Liver (tissue), 3 donors: ENCODE results near the gene AMY2B.
"Not testable (repeated sequence)": the region's sequence is repeated elsewhere in the genome, so short reads cannot be mapped to it uniquely, and the experiment has no call there.

Source experiments
- FOXA2 ChIP-seq: IDR thresholded peaks from 2 replicates; pipeline ENCODE4 v1.6.1; 2016; ENCODE audit warnings: antibody characterized with exemption
- GABPA ChIP-seq, 2 donors: IDR thresholded peaks in 1 of 2; conservative IDR thresholded peaks in 1 of 2; 2 replicates each; pipeline ENCODE4 v1.6.1; 2016; ENCODE audit warnings: antibody characterized with exemption in 2 of 2, mild to moderate bottlenecking in 1 of 2, moderate library complexity in 1 of 2
- HNF4G ChIP-seq: IDR thresholded peaks from 2 replicates; pipeline ENCODE4 v1.6.1; 2016; ENCODE audit warnings: antibody characterized with exemption
- JUND ChIP-seq, 2 donors: IDR thresholded peaks; 2 replicates each; pipeline ENCODE4 v1.6.1; 2016; ENCODE audit warnings: antibody characterized with exemption in 2 of 2
- NR2F2 ChIP-seq: IDR thresholded peaks from 2 replicates; pipeline ENCODE4 v1.6.1; 2016; ENCODE audit warnings: antibody characterized with exemption
- RAD21 ChIP-seq, 2 donors: IDR thresholded peaks; 2 replicates each; pipeline ENCODE4 v1.6.1; 2016; ENCODE audit warnings: antibody characterized with exemption in 2 of 2, mild to moderate bottlenecking in 2 of 2
- RXRA ChIP-seq, 2 donors: IDR thresholded peaks; 2 replicates each; pipeline ENCODE4 v1.6.1; 2017 to 2018; ENCODE audit warnings: antibody characterized with exemption in 2 of 2, mild to moderate bottlenecking in 1 of 2
- SP1 ChIP-seq: IDR thresholded peaks from 2 replicates; pipeline ENCODE4 v1.6.1; 2018; ENCODE audit warnings: antibody characterized with exemption, mild to moderate bottlenecking
- TAF1 ChIP-seq: conservative IDR thresholded peaks from 2 replicates; pipeline ENCODE4 v1.6.1; 2016; ENCODE audit warnings: antibody characterized with exemption, mild to moderate bottlenecking
- TF ChIP-seq, protein P1 (sequence below): fragments of 150-350 bp; IDR thresholded peaks from 2 replicates; pipeline ENCODE4 v1.5.1; 2017; ENCODE audit warnings: improper control_type of control experiment, low read depth, low read length; ENCODE audit not compliant: missing input control
- TF ChIP-seq, protein P2 (sequence below): IDR thresholded peaks from 2 replicates; pipeline ENCODE4 v1.6.1; 2016; ENCODE audit warnings: antibody characterized with exemption, mild to moderate bottlenecking
- TF ChIP-seq, protein P3 (sequence below): IDR thresholded peaks from 2 replicates; pipeline ENCODE4 v1.6.1; 2016; ENCODE audit warnings: antibody characterized with exemption
- TF ChIP-seq, protein P4 (sequence below): IDR thresholded peaks from 2 replicates; pipeline ENCODE4 v1.6.1; 2016; ENCODE audit warnings: antibody characterized with exemption
- TF ChIP-seq, protein P5 (sequence below): IDR thresholded peaks from 2 replicates; pipeline ENCODE4 v1.6.1; 2016; ENCODE audit warnings: antibody characterized with exemption
- donor health status: healthy.
- donor health status: healthy.

DNA sequence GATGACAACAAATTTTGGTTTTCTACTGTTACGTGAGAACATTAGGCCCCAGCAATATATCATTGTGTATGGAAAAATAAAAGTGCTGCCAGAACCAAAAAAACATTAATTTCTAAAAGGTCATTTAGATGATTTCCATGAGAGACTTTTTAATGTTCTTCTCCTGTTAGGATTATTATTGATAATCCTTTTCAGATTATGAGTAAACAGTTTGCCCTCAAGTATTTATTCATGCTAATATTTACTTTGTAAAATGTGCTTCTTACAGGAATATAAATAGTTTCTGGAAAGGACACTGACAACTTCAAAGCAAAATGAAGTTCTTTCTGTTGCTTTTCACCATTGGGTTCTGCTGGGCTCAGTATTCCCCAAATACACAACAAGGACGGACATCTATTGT, at the start of gene AMY2B:
- TF ChIP-seq RAD21 (IDR thresholded peaks at IDR 0.05); JUND (IDR thresholded peaks at IDR 0.05); TAF1; SP1; GABPA (IDR thresholded peaks at IDR 0.05 in 1 of 2, conservative IDR thresholded peaks at IDR 0.05 in 1 of 2); RXRA (IDR thresholded peaks at IDR 0.05); FOXA2; NR2F2; HNF4G: not testable (repeated sequence)
- TF ChIP-seq, protein P1, sequence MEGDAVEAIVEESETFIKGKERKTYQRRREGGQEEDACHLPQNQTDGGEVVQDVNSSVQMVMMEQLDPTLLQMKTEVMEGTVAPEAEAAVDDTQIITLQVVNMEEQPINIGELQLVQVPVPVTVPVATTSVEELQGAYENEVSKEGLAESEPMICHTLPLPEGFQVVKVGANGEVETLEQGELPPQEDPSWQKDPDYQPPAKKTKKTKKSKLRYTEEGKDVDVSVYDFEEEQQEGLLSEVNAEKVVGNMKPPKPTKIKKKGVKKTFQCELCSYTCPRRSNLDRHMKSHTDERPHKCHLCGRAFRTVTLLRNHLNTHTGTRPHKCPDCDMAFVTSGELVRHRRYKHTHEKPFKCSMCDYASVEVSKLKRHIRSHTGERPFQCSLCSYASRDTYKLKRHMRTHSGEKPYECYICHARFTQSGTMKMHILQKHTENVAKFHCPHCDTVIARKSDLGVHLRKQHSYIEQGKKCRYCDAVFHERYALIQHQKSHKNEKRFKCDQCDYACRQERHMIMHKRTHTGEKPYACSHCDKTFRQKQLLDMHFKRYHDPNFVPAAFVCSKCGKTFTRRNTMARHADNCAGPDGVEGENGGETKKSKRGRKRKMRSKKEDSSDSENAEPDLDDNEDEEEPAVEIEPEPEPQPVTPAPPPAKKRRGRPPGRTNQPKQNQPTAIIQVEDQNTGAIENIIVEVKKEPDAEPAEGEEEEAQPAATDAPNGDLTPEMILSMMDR: not testable (repeated sequence)
- TF ChIP-seq, protein P2, sequence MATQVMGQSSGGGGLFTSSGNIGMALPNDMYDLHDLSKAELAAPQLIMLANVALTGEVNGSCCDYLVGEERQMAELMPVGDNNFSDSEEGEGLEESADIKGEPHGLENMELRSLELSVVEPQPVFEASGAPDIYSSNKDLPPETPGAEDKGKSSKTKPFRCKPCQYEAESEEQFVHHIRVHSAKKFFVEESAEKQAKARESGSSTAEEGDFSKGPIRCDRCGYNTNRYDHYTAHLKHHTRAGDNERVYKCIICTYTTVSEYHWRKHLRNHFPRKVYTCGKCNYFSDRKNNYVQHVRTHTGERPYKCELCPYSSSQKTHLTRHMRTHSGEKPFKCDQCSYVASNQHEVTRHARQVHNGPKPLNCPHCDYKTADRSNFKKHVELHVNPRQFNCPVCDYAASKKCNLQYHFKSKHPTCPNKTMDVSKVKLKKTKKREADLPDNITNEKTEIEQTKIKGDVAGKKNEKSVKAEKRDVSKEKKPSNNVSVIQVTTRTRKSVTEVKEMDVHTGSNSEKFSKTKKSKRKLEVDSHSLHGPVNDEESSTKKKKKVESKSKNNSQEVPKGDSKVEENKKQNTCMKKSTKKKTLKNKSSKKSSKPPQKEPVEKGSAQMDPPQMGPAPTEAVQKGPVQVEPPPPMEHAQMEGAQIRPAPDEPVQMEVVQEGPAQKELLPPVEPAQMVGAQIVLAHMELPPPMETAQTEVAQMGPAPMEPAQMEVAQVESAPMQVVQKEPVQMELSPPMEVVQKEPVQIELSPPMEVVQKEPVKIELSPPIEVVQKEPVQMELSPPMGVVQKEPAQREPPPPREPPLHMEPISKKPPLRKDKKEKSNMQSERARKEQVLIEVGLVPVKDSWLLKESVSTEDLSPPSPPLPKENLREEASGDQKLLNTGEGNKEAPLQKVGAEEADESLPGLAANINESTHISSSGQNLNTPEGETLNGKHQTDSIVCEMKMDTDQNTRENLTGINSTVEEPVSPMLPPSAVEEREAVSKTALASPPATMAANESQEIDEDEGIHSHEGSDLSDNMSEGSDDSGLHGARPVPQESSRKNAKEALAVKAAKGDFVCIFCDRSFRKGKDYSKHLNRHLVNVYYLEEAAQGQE: not testable (repeated sequence)
- TF ChIP-seq, protein P3, sequence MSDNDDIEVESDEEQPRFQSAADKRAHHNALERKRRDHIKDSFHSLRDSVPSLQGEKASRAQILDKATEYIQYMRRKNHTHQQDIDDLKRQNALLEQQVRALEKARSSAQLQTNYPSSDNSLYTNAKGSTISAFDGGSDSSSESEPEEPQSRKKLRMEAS: not testable (repeated sequence)
- TF ChIP-seq, protein P4, sequence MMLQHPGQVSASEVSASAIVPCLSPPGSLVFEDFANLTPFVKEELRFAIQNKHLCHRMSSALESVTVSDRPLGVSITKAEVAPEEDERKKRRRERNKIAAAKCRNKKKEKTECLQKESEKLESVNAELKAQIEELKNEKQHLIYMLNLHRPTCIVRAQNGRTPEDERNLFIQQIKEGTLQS: not testable (repeated sequence)
- TF ChIP-seq, protein P5, sequence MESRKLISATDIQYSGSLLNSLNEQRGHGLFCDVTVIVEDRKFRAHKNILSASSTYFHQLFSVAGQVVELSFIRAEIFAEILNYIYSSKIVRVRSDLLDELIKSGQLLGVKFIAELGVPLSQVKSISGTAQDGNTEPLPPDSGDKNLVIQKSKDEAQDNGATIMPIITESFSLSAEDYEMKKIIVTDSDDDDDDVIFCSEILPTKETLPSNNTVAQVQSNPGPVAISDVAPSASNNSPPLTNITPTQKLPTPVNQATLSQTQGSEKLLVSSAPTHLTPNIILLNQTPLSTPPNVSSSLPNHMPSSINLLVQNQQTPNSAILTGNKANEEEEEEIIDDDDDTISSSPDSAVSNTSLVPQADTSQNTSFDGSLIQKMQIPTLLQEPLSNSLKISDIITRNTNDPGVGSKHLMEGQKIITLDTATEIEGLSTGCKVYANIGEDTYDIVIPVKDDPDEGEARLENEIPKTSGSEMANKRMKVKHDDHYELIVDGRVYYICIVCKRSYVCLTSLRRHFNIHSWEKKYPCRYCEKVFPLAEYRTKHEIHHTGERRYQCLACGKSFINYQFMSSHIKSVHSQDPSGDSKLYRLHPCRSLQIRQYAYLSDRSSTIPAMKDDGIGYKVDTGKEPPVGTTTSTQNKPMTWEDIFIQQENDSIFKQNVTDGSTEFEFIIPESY: not testable (repeated sequence)
